Measurements from ENCODE around the gene MRPL52. TPM values are rescaled to one million over a fixed set of nuclear protein-coding genes. Genes with fewer than 3 reads are reported as not detected.

Gene MRPL52
- total and polyA plus RNA-seq, 2 of the 13 experiments (the other 11 are each of a cell fraction or from before 2014, with no cell fraction given), result 118 to 329 TPM

DNA sequence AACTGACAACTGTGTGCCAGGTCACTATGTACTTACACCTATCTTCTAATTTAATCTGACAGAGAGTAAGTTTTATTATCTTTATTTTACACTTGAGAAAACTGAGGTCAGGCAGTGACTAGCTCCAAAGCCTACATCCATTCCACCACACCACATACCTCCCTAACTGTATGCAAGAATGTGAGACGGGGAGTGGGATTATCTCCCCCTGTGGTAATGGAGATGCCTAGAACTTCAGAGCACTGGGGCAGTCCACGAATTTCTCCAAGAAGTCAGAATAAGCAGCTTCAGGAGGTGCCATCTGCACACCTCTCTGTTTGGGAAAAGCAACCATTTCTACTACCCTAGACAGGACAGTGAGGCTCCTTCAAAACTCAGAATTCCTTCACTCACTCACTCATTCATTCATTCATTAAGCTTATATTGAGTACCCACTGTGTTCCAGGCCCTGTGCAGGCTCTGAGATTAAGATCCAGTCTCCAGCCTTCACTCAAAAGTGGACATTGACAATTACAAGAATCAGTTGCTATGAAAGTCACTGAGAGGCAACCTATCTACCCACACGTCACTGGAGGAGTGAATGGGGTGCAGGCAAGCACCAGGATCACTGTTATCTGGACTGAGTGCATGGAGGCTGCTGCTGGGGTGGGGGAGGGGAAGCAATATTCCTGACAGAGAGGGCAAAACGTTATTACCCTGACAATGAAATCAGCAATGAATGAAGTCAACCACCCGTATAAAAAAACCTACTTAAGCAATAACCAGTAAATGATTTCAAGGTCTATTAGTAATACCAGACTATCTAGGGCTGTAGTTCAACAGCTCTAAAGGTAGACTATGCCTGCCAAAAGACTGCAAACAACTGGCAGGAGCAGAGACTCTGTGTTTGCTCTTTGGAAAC lies 32.4 kb upstream of the MRPL52 start:
- ChIA-PET CTCF (ENCODE audit: low intra/inter-chr PET ratio, low total read pairs) (interaction anchor here (1.1 kb wide), 1 partner anchor 240 kb away, joined by 3 read pairs; no protein-coding TSS in a partner anchor), POLR2A (interaction anchor here (1.1 to 2.6 kb wide), 8 partner anchors 24 to 208 kb away, joined by 3 to 26 read pairs (median 5); partner anchors contain the start of genes AJUBA, DAD1, MRPL52 and OXA1L)
- ATAC-seq, result peak; percentile 17
- 0 out of 2 replicates have a peak, but pooled peaks have one; percentile 7 for TF ChIP-seq GZF1 (CRISPR knock-in tag; IDR thresholded peaks at IDR 0.05)
- TF ChIP-seq ZBTB8A (CRISPR knock-in tag; IDR thresholded peaks at IDR 0.05; ENCODE audit: borderline replicate concordance, low read depth), result no peak
- TF ChIP-seq, protein P1, sequence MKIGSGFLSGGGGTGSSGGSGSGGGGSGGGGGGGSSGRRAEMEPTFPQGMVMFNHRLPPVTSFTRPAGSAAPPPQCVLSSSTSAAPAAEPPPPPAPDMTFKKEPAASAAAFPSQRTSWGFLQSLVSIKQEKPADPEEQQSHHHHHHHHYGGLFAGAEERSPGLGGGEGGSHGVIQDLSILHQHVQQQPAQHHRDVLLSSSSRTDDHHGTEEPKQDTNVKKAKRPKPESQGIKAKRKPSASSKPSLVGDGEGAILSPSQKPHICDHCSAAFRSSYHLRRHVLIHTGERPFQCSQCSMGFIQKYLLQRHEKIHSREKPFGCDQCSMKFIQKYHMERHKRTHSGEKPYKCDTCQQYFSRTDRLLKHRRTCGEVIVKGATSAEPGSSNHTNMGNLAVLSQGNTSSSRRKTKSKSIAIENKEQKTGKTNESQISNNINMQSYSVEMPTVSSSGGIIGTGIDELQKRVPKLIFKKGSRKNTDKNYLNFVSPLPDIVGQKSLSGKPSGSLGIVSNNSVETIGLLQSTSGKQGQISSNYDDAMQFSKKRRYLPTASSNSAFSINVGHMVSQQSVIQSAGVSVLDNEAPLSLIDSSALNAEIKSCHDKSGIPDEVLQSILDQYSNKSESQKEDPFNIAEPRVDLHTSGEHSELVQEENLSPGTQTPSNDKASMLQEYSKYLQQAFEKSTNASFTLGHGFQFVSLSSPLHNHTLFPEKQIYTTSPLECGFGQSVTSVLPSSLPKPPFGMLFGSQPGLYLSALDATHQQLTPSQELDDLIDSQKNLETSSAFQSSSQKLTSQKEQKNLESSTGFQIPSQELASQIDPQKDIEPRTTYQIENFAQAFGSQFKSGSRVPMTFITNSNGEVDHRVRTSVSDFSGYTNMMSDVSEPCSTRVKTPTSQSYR (CRISPR knock-in tag; IDR thresholded peaks at IDR 0.05; ENCODE audit: borderline replicate concordance), result peak; percentile 74; the same call in 1 of the 2 replicates
- TF ChIP-seq, protein P2, sequence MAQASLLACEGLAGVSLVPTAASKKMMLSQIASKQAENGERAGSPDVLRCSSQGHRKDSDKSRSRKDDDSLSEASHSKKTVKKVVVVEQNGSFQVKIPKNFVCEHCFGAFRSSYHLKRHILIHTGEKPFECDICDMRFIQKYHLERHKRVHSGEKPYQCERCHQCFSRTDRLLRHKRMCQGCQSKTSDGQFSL (CRISPR knock-in tag; IDR thresholded peaks at IDR 0.05), result 0 out of 2 replicates have a peak, but pooled peaks have one; percentile 10
- no peak for TF ChIP-seq GABPA (IDR thresholded peaks at IDR 0.05; ENCODE audit: low read depth, low read length)
- 0 out of 2 replicates have a peak, but pooled peaks have one; percentile 8 for TF ChIP-seq GABPA (CRISPR knock-in tag; IDR thresholded peaks at IDR 0.05; ENCODE audit: low read depth)
- TF ChIP-seq NFE2L2 (IDR thresholded peaks at IDR 0.05; ENCODE audit: low read length), result peak; percentile 12; the same call in 1 of the 2 replicates
- TF ChIP-seq FOXA1 (IDR thresholded peaks at IDR 0.05), result no peak
- no peak for TF ChIP-seq FOXA1 (CRISPR knock-in tag; IDR thresholded peaks at IDR 0.05)
- no peak for TF ChIP-seq HNF4G (IDR thresholded peaks at IDR 0.05; ENCODE audit: borderline replicate concordance, low read depth, low read length)
- no peak for TF ChIP-seq HNF4G (CRISPR knock-in tag; IDR thresholded peaks at IDR 0.05; ENCODE audit: borderline replicate concordance, low read depth)
- Histone ChIP-seq H3K4me1 (ENCODE audit: insufficient read depth, low read length) (peaks cover 34% of the 10 kb centered on the region), H2AFZ (ENCODE audit: low read length) (no peak overlapping the region), H3K4me2 (ENCODE audit: low read depth, low read length) (no peak overlapping the region), H4K20me1 (ENCODE audit: insufficient read depth, low read length) (no peaks in the 10 kb centered on the region), H3K27ac (ENCODE audit: extremely low read length, insufficient read depth, low read length) (no peak overlapping the region), H3K9ac (ENCODE audit: insufficient read depth, low read depth, low read length) (no peak overlapping the region), H3K4me3 (replicated peaks in 1 of 3; ENCODE audit: insufficient read depth in 1 of 3, low read depth in 2 of 3, low read length in 3 of 3) (no peak overlapping the region), H3K36me3 (replicated peaks in 1 of 2; ENCODE audit: control insufficient read depth in 1 of 2, insufficient read depth in 2 of 2, low read length in 2 of 2) (no peaks in the 10 kb centered on the region), H3K79me2 (ENCODE audit: insufficient read depth, low read length) (no peaks in the 10 kb centered on the region), H3K9me3 (ENCODE audit: low read length) (no peaks in the 10 kb centered on the region), H3K27me3 (ENCODE audit: control insufficient read depth in 1 of 2, insufficient read depth in 2 of 2, low read length in 2 of 2) (no peaks in the 10 kb centered on the region)
- intact Hi-C loops (cut with micrococcal nuclease; ENCODE audit: unreplicated experiment) (no loop called here), in situ Hi-C loops (cut with HindIII; ENCODE audit: extremely low pct_ligation_motif_present, low pct_unique_long_range_greater_than_20kb) (no loop called here)
- FAIRE-seq, result no peak
- no peak for DNase-seq (ENCODE audit: low spot score)
- WGBS (ENCODE audit: low lambda C conversion rate), result 21% methylated on average over 5 of the region's 5 CpGs
- BruUV-seq (replicated peaks), result no TSS peak

All from HepG2 (cell line).